B cell (primary cell): ENCODE measurements around the gene RMND5A.

Experiments
- EZH2 ChIP-seq: IDR thresholded peaks from 2 replicates; pipeline ENCODE4 v1.6.1; 2012; ENCODE audit warnings: borderline replicate concordance, low read depth, mild to moderate bottlenecking, moderate library complexity, low read length; ENCODE audit not compliant: insufficient read depth, poor library complexity, severe bottlenecking
- TF ChIP-seq, protein P1 (sequence below): fragments of 200-600 bp; IDR thresholded peaks from one replicate; pipeline ENCODE4 v1.8.0; 2022; ENCODE audit warnings: antibody characterized with exemption, mild to moderate bottlenecking

DNA sequence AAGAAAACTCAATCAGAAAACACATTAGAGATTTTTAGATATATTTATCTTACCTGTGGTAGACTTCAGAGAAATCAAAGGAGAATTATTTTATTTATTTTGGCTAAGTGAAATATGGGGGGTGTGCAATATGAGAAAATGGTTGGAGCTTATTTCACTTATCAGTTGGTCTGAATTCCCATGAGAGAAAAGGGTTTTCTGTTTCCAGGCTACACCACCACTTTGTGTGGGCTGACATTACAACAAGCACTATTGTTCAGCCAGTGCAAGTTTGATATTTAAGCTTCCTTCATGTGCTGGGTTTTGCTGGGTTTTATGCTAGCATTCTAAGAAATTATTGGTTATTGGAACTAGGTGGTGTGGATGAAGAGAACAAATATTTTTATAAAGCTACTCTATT is 33.5 kb downstream of the RMND5A start:
- TF ChIP-seq, protein P1, sequence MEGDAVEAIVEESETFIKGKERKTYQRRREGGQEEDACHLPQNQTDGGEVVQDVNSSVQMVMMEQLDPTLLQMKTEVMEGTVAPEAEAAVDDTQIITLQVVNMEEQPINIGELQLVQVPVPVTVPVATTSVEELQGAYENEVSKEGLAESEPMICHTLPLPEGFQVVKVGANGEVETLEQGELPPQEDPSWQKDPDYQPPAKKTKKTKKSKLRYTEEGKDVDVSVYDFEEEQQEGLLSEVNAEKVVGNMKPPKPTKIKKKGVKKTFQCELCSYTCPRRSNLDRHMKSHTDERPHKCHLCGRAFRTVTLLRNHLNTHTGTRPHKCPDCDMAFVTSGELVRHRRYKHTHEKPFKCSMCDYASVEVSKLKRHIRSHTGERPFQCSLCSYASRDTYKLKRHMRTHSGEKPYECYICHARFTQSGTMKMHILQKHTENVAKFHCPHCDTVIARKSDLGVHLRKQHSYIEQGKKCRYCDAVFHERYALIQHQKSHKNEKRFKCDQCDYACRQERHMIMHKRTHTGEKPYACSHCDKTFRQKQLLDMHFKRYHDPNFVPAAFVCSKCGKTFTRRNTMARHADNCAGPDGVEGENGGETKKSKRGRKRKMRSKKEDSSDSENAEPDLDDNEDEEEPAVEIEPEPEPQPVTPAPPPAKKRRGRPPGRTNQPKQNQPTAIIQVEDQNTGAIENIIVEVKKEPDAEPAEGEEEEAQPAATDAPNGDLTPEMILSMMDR = no peak
- no peak for TF ChIP-seq EZH2
